Measurements from ENCODE around the gene IFI6. TPM values are rescaled to one million over a fixed set of nuclear protein-coding genes. Genes with fewer than 3 reads are reported as not detected.
"Not testable (repeated sequence)": the region's sequence is repeated elsewhere in the genome, so short reads cannot be mapped to it uniquely, and the experiment has no call there.

IFI6 gene
- total RNA-seq, 2 experiments from 2014 or later, result 41.8 to 62.5 TPM

DNA sequence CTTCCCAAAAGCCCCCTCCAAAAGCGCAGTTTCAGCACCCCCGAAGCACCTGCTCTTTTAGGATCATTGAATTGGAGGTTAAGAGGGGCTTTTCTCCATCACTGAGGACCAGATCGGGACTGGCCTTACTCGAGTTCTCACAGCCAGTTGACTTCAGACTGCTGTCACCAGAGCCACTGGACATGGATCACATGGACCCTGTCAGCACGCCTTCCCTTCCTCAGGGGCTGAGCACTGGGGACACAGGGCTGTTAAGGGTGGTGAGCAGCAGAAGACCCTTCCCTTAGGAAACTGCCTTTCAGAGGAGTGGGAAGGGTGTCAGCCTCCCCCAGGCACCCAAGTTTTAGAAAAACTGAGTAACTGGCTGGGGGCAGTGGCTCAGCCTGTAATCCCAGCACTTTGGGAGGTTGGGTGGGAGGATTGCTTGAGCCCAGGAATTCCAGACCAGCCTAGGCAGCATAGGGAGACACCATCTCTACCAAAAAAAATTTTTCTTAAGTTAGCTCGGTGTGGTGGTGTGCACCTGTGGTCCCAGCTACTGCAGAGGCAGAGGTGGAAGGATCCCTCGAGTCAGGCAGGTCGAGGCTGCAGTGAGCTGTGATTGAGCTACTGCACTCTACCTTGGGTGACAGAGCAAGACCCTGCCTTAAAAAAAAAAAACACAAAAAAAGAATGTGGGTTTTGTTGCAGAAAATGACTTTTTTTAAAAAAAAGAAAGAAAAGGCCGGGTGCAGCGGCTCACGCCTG, 36.4 kb downstream of the IFI6 start:
- H3K9me3 Mint-ChIP-seq (ENCODE audit: low read depth), result no peaks in the 10 kb centered on the region
- peaks cover 58% of the 10 kb centered on the region for H3K4me1 Mint-ChIP-seq
- H3K4me3 Mint-ChIP-seq, result no peak overlapping the region
- POLR2A ChIA-PET, result interaction anchor here (0.7 to 0.8 kb wide), 2 partner anchors 275 to 1800 kb away, joined by 3 to 4 read pairs; no protein-coding TSS in a partner anchor
- H3K36me3 Mint-ChIP-seq (ENCODE audit: low read depth), result no peaks in the 10 kb centered on the region
- intact Hi-C loops (cut with DNase I, micrococcal nuclease), result loop anchor here in 1 of 2 experiments (2.0 kb wide), 2 partner anchors 21 to 27 kb away; no protein-coding TSS in a partner anchor
- no peak for ATAC-seq
- CTCF ChIA-PET, result interaction anchor here (1.2 kb wide), 1 partner anchor 27 kb away, joined by 4 read pairs; no protein-coding TSS in a partner anchor
- H3K27ac Mint-ChIP-seq, result no peak overlapping the region
- no peaks in the 10 kb centered on the region for H3K27me3 Mint-ChIP-seq
- DNase-seq, result no peak

DNA sequence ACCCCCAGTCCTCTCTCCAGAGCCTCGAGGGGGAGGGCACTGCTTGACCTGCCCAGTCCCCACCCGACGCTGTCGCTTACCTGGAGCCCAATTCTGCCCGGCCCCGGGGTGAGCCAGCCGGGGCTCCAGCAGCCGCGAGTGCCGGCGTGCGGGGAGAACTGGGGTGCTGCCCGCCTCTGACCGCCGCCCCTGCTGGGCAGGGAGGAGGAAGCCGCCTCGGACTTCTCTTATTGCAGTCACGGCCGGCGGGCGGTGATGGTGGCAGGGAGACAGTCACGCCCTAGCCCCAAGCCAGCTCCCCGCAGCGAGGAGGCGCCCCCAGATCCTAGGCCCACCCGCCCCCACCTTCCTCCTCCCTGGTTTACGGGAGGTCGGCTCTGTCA, 37.0 kb downstream of the IFI6 start, which contains the start of gene FGR:
FGR (minus strand) TSS at position 201 of the 383 bp plus-strand sequence. CDS start 11,269 bp downstream, outside the sequence.
- Mint-ChIP-seq H3K9me3 (ENCODE audit: low read depth) (no peaks in the 10 kb centered on the region), H3K27me3 (no peaks in the 10 kb centered on the region), H3K4me3 (peak within 1 kb of the TSS; percentile 39), H3K4me1 (peaks cover 58% of the 10 kb centered on the region), H3K36me3 (ENCODE audit: low read depth) (no peaks in the 10 kb centered on the region), H3K27ac (no peak within 1 kb of the TSS)
- ATAC-seq (no peak), DNase-seq (no peak)
- CTCF ChIA-PET, result interaction anchor here (1.2 kb wide), 1 partner anchor 28 kb away, joined by 4 read pairs; no protein-coding TSS in a partner anchor
- intact Hi-C loops (cut with DNase I, micrococcal nuclease), result no loop called here
- POLR2A ChIA-PET, result no interaction called here

DNA sequence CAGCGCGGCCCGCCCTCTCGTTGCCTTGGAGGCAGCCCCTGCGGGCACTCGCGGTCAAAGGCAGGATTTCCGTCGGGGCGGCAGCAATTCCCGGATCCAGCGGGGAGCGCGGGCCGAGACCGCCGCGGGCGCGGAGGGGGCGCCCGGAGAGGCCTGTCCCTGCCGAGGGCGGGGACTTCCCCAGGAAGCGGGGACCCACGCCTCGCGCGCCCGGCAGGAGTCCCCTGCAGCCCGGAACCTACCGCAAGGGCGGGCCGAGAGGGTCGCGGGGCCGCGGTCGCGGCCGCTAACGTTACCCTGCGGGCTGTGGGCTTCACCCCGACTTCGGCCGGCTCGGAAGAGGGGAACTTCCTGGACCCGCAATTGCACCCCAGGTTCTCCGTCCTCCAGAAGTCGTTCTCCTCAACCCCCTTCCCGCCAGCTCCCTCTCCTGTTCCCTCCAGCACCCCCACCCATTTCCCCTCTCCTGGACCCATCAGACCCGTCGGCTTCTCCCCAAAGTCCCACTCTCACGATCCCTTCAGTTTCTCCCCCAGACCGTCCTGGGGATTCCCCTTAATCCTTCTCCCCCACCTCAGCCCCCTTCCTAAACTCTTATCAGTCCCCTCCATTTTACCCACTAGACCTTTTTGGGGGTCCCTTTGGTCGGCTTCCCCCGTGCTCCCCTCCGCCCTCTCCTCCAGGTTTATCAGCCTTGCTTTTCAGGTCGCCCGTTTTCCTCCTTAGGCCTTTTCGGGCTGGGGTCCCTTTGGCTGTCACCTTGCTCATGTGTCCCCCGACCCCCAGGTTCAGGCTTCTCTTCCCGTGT, 37.6 kb downstream of the IFI6 start:
- H3K4me3 Mint-ChIP-seq, result peak overlapping the region; percentile 39
- H3K9me3 Mint-ChIP-seq (ENCODE audit: low read depth), result no peaks in the 10 kb centered on the region
- CTCF ChIA-PET, result interaction anchor here (0.7 kb wide), 1 partner anchor 28 kb away, joined by 3 read pairs; no protein-coding TSS in a partner anchor
- no peaks in the 10 kb centered on the region for H3K27me3 Mint-ChIP-seq
- intact Hi-C loops (cut with DNase I, micrococcal nuclease), result no loop called here
- POLR2A ChIA-PET, result no interaction called here
- no peaks in the 10 kb centered on the region for H3K36me3 Mint-ChIP-seq (ENCODE audit: low read depth)
- ATAC-seq, result no peak
- peaks cover 62% of the 10 kb centered on the region for H3K4me1 Mint-ChIP-seq
- H3K27ac Mint-ChIP-seq, result no peak overlapping the region
- peak; percentile 58 for DNase-seq

DNA sequence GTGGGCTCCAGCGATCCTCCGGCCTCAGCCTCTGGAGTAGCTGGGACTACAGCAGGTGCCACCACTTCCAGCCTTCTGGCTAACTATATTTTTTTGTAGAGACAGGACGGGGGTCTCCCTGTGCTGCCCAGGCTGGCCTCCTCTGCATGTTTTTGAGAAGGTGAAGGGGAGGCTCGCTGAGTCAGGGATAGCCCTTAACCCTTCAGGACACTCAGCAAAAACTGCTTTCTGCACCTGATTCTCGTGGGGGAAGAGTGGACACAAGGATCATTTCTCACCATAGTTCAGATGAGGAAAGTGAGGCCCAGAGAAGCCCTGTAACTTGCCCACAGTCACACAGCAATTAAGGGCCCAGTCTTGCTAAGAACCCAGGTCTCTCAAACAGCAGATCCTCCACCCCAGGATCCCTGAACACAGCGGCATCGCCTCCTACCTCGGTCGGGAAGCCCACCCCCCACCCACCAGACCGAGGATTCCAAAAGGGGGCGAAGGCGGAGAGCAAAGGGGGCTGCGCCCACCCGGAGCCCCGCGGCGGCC, 38.3 kb downstream of the IFI6 start:
- H3K9me3 Mint-ChIP-seq (ENCODE audit: low read depth), result no peaks in the 10 kb centered on the region
- no peak for DNase-seq
- H3K4me1 Mint-ChIP-seq, result peaks cover 69% of the 10 kb centered on the region
- CTCF ChIA-PET, result interaction anchor here (0.7 to 0.8 kb wide), 2 partner anchors 14 to 27 kb away, joined by 3 read pairs; no protein-coding TSS in a partner anchor
- H3K4me3 Mint-ChIP-seq, result peak overlapping the region; percentile 16
- POLR2A ChIA-PET, result no interaction called here
- no peaks in the 10 kb centered on the region for H3K36me3 Mint-ChIP-seq (ENCODE audit: low read depth)
- ATAC-seq, result no peak
- intact Hi-C loops (cut with DNase I, micrococcal nuclease), result no loop called here
- H3K27ac Mint-ChIP-seq, result peak overlapping the region; percentile 40
- H3K27me3 Mint-ChIP-seq, result no peaks in the 10 kb centered on the region

DNA sequence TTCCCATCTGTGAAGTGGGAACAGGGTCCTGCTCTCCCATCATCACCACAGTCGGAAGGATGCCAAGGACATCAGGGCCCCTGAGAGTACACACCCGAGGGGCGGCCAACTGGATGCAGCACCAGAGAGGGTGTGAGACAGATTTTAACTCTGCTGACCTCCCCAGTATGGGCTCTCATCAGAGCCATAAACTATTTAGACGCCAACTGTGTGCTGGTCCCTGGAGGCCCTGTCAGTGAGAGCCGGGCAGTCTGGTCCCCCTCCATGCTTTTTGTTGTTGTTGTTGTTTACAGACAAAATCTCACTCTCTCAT, 38.7 kb downstream of the IFI6 start:
- Mint-ChIP-seq H3K27me3 (no peaks in the 10 kb centered on the region), H3K9me3 (ENCODE audit: low read depth) (no peaks in the 10 kb centered on the region), H3K4me1 (peaks cover 72% of the 10 kb centered on the region), H3K27ac (peak overlapping the region; percentile 62), H3K36me3 (ENCODE audit: low read depth) (no peaks in the 10 kb centered on the region), H3K4me3 (peak overlapping the region; percentile 16)
- ATAC-seq (no peak), DNase-seq (no peak)
- intact Hi-C loops (cut with DNase I, micrococcal nuclease), result no loop called here
- ChIA-PET CTCF (interaction anchor here (0.7 to 1.0 kb wide), 3 partner anchors 14 to 27 kb away, joined by 3 to 5 read pairs (median 3); no protein-coding TSS in a partner anchor), POLR2A (no interaction called here)

DNA sequence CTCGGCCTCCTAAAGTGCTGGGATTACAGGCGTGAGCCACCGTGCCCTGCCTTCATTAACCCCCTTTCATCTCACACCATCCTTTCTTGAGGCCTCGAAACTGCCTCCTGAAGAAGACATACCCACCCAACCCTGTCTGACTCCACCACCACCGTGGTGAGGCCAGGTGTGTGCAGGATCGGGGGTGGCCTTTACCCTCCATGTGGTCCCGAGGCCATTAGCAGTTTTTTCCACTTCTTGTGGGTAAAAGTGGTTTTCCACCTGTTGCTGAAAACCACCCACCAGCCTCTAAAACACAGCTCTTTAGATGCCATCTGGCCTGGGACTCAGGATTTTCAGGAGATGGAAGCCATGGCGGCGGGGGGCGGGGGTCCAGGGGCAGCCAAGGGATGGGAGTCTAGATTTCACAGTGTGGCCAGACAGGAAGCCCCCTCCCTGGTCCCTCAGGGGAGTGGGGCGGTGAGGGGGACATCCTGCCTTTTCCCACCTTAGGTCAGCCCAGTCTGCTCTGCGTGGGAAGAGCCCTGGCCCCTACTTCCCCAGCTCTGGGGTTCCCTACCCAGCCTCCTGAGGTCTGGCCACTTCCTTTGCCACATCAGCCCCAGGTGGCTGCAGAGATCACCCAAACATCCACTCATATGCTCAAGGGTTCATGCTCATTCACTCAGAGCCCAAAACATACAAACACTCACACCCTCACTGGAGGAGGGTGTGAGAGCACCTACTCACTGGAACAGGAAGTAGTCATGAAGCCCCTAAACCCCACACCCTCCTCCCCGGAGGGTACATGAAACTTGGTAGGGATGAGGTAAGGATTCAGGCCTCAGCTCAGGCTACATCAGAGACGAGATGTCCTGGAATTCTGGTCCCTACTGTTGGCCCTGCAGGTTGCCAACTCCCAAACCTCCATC, 39.4 kb downstream of the IFI6 start:
- peak; percentile 62 for ATAC-seq
- Mint-ChIP-seq H3K4me1 (peaks cover 70% of the 10 kb centered on the region), H3K4me3 (peak overlapping the region; percentile 42), H3K36me3 (ENCODE audit: low read depth) (no peaks in the 10 kb centered on the region), H3K27ac (peak overlapping the region; percentile 62), H3K27me3 (no peaks in the 10 kb centered on the region), H3K9me3 (ENCODE audit: low read depth) (no peaks in the 10 kb centered on the region)
- ChIA-PET POLR2A (interaction anchor here (0.6 kb wide), 1 partner anchor 187 kb away, joined by 3 read pairs; no protein-coding TSS in a partner anchor), CTCF (interaction anchor here (0.6 to 2.3 kb wide), 6 partner anchors 13 to 308 kb away, joined by 3 to 9 read pairs (median 4); no protein-coding TSS in a partner anchor)
- peak; percentile 80 for DNase-seq
- intact Hi-C loops (cut with DNase I, micrococcal nuclease), result no loop called here

DNA sequence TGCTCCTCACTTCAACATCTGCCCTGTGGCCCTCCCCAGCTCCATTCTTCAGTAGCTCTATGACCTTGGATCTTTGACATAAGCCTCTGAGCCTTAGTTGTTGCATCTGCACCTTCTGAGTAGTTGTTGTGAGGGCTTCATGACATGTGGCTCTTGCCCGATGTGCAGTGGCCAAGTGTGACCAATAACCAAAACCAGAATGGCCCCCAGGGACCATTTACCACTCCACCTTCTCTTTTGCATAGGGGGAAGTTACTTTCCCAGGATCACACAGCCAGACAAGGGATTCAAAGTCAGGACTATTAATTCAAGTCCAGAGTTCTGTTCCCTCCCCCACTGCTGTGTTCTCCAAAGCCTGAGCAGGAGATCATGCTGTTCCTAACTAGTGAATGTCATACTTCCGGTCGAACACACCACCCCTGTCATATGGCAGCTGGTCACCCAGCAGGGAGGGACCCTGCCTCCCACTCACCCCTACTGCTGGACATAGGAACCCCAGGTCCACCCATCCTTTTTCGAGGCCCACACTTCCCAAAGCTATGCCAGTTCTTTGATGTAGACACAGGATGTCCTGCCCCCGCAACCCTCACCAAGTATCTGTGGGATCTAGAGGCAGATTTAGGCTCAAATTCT, 41.0 kb downstream of the IFI6 start:
- Mint-ChIP-seq H3K27me3 (no peaks in the 10 kb centered on the region), H3K4me3 (no peak overlapping the region), H3K27ac (peak overlapping the region; percentile 23), H3K9me3 (ENCODE audit: low read depth) (no peaks in the 10 kb centered on the region), H3K4me1 (peaks cover 60% of the 10 kb centered on the region), H3K36me3 (ENCODE audit: low read depth) (no peaks in the 10 kb centered on the region)
- CTCF ChIA-PET, result interaction anchor here (0.6 to 2.3 kb wide), 7 partner anchors 12 to 538 kb away, joined by 3 to 9 read pairs (median 3); no protein-coding TSS in a partner anchor
- POLR2A ChIA-PET, result no interaction called here
- intact Hi-C loops (cut with DNase I, micrococcal nuclease), result no loop called here
- ATAC-seq (no peak), DNase-seq (no peak)

GRCh38 chr1:27628712-27629111, 43.3 kb downstream of the IFI6 start:
- Mint-ChIP-seq H3K36me3 (ENCODE audit: low read depth) (no peaks in the 10 kb centered on the region), H3K4me3 (no peak overlapping the region), H3K27me3 (no peaks in the 10 kb centered on the region), H3K9me3 (ENCODE audit: low read depth) (no peaks in the 10 kb centered on the region), H3K4me1 (peaks cover 50% of the 10 kb centered on the region), H3K27ac (peak overlapping the region; percentile 39)
- no peak for DNase-seq
- no peak for ATAC-seq
- ChIA-PET CTCF (interaction anchor here (1.4 to 1.8 kb wide), 4 partner anchors 10 to 34 kb away, joined by 3 to 8 read pairs (median 5); no protein-coding TSS in a partner anchor), POLR2A (interaction anchor here (0.6 kb wide), 1 partner anchor 19 kb away, joined by 6 read pairs; no protein-coding TSS in a partner anchor)
- intact Hi-C loops (cut with DNase I, micrococcal nuclease), result no loop called here

- DNase-seq; H3K27ac Mint-ChIP-seq; intact Hi-C loops (cut with DNase I, micrococcal nuclease); H3K4me3 Mint-ChIP-seq; H3K9me3 Mint-ChIP-seq (ENCODE audit: low read depth); H3K36me3 Mint-ChIP-seq (ENCODE audit: low read depth); ATAC-seq; H3K27me3 Mint-ChIP-seq: not testable (repeated sequence)
- POLR2A ChIA-PET, result interaction anchor here (0.6 kb wide), 1 partner anchor 20 kb away, joined by 6 read pairs; no protein-coding TSS in a partner anchor
- CTCF ChIA-PET, result interaction anchor here (1.4 kb wide), 1 partner anchor 9 kb away, joined by 3 read pairs; no protein-coding TSS in a partner anchor
- H3K4me1 Mint-ChIP-seq, result peaks cover 45% of the 10 kb centered on the region
Observed at GRCh38 chr1:27627733-27628132, 44.3 kb downstream of the IFI6 start.

- H3K27ac Mint-ChIP-seq, result no peak overlapping the region
Observed at GRCh38 chr1:27627061-27627460, 44.9 kb downstream of the IFI6 start.

More at GRCh38 chr1:27627061-27627460, 44.9 kb downstream of the IFI6 start:
- ATAC-seq (no peak), DNase-seq (no peak)
- intact Hi-C loops (cut with DNase I, micrococcal nuclease), result no loop called here
- ChIA-PET CTCF (no interaction called here), POLR2A (no interaction called here)
- H3K27me3 Mint-ChIP-seq, result no peaks in the 10 kb centered on the region
- H3K4me1 Mint-ChIP-seq, result peaks cover 38% of the 10 kb centered on the region
- H3K36me3 Mint-ChIP-seq (ENCODE audit: low read depth), result no peaks in the 10 kb centered on the region
- H3K4me3 Mint-ChIP-seq, result no peak overlapping the region
- no peaks in the 10 kb centered on the region for H3K9me3 Mint-ChIP-seq (ENCODE audit: low read depth)

Data from activated CD4-positive, alpha-beta T cell treated with anti-CD3 and anti-CD28 coated beads for 36 hours (primary cell).